SHP77 (cell line): ENCODE results near the gene ELMO2.
A peak's percentile ranks its signal among the peaks of the same experiment; 100 is the strongest.

Source experiments
- DNase-seq, 2 experiments: peaks; one replicate each; lab custom pipeline; 2025; lab: John Stamatoyannopoulos, UW

The ELMO2 gene

DNA sequence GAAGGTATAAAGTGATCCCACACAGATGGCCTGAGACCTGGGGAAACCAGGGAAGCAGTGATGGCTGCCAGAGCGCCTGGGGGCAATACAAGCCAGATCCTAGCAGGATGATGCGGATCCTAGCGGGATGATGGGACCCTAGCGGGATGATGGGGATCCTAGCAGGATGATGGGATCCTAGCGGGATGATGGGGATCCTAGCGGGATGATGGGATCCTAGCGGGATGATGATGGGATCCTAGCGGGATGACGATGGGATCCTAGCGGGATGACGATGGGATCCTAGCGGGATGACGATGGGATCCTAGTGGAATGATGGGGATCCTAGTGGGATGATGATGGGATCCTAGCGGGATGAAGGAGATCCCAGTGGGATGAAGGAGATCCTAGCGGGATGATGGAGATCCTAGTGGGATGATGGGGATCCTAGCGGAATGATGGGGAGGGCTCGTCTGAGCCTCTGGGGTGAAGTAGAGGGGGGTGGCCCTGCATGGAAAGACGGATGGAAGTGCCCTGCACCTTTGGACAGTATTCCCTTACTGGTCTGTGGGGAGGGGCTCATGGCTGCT, 54.0 kb downstream of the ELMO2 start:
- no peak for DNase-seq

DNA sequence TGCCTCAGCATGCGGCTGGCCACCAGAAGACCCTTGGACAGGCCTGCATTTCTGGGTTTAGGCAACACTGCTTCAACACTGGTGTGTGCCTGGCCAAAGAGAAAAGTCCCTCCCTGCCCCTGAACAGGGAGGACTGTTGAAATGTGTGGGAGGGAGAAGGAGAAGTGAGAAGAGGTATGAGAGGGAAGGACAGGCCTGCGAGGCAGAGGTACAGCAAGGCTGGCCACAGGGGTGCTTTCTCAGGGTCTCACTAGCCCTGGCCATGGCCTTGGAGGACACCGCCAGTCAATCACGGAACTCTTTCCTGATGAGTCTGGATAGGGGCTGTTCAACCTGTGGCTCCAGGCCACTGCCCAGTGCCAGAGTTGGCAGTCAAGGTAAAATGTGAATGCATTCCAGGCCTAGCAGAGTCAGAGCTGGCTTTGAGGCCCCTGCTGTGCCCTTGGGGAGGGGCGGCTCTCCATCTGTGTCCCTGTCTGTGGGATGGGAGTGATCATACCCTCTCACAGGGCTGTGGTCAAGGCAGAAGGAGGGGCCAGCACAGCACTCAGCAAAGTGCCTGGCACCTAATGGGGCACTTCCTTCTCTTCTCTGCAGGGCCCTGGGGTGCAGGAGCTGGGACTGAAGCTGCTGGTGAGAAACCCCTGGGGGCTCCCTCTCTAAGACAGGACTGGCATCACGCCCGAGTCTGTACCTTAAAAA, 54.9 kb downstream of the ELMO2 start:
- no peak for DNase-seq

GRCh38 chr20:46350986-46351267, 55.5 kb downstream of the ELMO2 start:
- DNase-seq = no peak

DNA sequence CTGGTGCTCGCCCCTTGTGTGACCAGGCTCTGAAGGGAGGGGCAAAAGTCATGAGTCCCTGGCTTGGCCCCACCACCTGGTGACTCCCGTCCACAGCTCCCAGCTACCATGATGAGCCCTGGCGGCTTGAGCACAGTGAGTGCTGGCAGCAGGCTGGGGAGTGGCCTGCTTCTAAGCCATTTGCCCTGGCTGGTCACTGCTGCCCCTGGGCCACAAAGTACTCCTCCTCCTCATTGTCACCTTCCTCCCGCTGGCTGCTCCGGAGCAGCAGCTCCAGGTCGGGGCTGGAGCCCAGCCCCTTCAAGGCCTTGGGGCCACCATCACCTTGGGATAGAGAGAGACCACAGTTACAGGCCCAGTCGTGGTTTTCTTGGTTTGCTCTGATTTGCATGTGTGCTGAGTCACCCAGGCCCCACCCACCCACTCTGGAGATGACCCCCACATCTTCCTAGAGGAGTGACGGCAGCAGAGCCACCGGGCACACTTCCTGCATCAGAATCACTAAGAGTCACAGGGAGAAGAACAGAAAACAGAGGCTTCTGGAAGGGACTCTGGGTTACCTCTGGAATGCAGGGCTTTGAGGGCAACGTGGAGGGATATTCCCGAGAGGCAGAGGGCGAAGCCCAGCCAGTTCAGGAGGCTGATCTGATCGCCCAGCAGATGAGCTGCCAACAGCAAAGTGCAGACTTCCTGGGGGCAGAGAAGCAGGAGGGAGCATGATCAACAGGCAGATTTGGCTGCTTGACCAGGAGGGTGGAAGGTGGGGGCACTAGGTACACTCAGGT, 56.0 kb downstream of the ELMO2 start:
- peak; percentile 27 to 35 for DNase-seq

DNA sequence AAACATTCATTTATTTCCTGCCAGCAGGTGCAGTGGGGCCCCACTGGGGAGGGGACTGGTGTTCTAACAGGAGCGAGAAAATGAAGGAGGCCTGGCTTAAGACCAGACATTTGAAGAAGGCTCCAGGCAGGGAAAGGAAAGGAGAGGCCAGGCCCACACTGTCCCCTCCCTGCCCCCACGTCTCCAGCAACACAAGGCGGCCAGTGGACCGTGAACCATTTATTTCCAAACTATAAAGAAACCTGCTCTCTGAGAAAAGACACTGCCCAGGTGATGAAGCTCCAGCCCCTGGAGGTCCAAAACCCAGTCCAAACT, 56.7 kb downstream of the ELMO2 start:
- DNase-seq = peak in 1 of 2 experiments; percentile 38

- peak in 1 of 2 experiments; percentile 41 for DNase-seq
Observed at GRCh38 chr20:46349035-46349741, 57.2 kb downstream of the ELMO2 start.

DNA sequence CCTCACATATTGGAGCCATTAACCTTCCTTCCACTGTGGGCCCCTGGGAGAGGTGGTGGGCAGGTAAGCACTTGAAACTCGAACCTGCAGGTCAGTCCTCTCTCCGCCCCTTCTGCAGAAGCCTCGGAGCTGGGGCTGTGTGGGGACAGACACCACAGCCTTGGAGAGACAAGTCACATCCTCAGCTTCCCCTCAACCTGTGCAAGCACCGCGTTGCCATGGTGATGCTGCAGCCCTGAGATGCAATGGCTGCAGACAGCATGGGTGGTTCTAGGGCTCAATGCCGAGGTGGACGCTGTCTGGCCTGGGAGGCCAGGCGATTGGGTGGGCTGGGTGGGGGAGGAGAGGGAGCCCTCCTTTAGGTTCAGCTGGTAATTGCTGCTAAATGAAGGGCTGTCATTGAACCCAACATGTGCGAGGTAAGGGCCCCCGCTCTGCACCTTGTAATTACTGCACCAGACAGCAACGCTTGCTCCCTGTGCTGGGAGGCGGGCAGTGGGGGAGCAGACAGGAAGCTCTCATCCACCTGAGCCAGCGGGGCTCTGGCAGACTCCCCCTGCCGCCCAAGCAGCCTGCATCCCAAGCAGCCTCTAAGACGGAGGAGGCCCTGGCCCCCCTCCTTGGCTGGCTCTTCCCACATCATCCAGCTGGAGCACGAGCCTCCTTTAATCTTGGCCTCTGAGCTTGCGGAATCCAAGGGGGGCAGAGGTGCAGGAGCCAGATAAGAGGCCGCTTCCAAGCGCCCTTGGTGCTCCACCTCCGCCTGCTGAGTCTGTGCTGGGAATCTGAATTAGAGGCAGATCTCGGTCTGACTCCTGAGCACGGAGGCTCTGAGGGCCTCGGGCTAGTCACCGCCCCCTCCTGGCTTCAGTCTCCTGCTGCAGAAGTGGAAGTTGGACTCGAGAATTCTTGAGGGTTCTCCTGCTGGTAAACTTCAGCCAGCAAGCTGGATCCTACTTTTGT, 58.3 kb downstream of the ELMO2 start:
- no peak for DNase-seq

- no peak for DNase-seq
Observed at GRCh38 chr20:46346770-46347169, 59.6 kb downstream of the ELMO2 start.

- DNase-seq = no peak
Observed at GRCh38 chr20:46344488-46345162, 61.8 kb downstream of the ELMO2 start.

- DNase-seq = no peak
Observed at GRCh38 chr20:46343975-46344357, 62.4 kb downstream of the ELMO2 start.

DNA sequence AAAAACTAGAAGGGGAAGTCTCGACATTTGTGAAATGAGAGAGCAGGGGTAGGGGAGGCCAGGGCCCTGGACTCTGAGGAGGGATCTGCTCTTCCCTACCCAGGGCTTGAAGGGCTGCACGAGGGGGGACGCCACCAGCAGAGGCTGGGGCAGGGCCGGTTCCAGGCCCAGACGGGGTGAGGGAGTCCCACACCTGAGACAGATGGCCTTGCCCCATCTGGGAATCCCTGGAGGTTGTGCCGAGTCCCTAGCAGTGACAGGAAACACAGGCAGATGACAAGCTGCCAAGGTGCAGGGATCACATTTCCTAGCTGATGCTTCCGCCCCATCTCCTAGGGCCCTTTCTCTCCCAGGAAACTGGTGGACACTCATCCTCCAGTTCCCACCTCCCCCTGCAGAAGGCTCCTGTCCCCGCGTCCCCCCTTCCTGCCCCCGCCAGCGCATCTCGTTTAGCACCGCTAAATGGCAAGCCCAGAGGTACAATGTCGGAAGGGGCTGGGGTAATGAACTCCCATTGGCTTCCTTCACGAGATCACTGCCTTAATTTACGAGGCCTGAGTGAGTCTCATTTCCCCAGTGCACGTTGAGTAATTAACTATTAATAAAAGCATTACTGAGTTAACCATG, 63.0 kb downstream of the ELMO2 start:
- no peak for DNase-seq

GRCh38 chr20:46342451-46343347, 63.7 kb downstream of the ELMO2 start:
- DNase-seq = no peak

GRCh38 chr20:46342010-46342378, 64.4 kb downstream of the ELMO2 start:
- DNase-seq = no peak

DNA sequence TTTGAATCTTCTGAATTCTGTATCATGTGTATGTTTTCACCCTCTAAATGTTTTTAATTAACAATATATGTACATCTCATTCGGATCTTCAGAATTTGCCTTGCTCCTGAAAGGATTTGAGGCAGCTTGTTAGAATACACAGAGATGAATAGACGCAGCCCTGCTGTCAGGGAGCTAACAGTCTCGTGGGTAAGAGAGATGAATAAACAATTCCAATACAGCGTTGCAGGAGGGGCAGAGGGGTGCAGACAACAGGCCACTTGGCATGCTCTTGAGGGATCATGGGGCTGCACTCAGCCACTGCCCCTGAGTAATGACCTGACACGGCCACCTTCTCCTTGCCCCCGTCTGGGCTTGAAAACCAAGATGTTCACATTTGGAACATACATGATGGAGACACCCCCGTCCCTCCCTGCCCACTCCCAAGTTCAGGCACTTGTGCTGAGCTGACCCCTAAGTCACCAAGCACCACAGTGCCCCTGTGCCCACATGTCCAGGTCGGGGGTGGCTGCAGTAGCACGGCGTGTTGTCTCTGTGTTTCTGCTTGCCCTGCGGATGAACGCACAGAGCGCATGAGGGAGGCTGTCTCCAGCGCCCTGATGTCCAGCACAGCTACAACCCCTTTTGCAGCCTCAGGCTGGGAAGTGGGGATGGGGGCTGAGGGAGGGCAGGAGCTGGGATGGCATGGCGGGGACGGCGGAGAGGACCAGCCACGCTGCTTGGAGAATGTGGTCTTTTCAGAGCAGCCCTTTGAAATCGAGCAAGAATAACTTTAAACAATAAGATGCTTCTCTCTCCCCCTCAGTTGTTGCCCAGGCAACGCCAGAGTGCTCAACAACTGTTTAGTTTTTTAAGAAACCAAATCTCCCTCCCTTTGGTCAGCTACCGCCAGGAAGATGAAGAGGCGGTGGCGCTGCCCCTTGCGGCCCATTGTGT, 65.1 kb downstream of the ELMO2 start:
- no peak for DNase-seq

- no peak for DNase-seq
Observed at GRCh38 chr20:46339037-46339436, 67.4 kb downstream of the ELMO2 start.

DNA sequence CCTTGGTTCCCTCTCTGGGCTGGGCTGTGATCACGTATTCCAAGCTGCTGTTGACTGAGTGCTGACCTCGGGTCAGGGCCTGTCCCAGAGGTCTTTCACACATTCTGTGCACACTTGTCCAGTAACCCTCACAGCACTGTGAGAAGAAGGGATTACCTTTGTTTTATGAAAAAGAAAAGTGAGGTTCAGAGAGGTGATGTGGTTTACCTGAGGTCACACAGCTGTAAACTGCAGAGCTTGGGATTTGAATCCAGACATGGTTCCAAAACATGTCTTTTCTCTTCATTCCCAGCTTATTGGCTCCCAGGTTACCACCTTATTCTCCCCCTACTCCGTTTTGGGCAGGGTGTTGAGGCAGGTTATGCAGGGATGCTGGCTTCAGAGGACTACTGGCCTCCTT, 69.7 kb downstream of the ELMO2 start:
- DNase-seq = no peak

DNA sequence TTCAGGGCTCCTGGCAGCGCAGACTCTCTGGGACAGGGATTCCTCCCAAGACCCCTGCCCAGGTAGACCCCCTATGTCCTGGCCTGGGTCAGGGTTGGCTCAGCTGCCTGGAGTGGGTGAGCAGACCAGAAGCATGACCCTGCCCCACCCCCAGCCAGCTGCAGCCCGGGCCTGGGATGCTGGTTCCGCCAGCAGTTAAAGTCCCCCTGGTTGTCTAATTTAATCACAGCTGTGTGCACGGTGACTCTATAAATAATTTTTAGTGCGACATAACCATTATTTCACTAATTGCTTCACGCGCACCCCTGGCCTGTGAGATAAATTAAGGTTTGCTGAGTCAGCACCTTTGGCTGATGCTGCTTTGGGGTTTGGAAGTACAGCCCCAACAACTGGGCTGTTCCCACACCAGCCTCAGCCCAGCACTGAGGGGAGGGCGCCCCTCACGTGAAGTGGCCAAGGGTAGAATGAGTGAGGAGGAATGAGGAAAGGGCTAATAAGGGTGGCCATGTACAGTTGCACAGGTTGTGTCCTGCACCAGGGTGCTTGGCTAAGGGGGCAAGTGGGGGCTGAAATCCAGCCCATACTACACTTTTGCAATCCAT, 72.0 kb downstream of the ELMO2 start:
- no peak for DNase-seq
